ENCODE data around the gene WWC1. TPM values are rescaled to one million over a fixed set of nuclear protein-coding genes. Genes with fewer than 3 reads are reported as not detected.

Gene WWC1
- total RNA-seq, 1 experiment from 2014 or later, result 97.7 TPM

- ChIA-PET POLR2A (ENCODE audit: unreplicated experiment) (interaction anchor here (0.5 to 0.6 kb wide), 2 partner anchors 8 to 67 kb away, joined by 3 to 18 read pairs; no protein-coding TSS in a partner anchor), CTCF (interaction anchor here (1.0 kb wide), 1 partner anchor 77 kb away, joined by 3 read pairs; no protein-coding TSS in a partner anchor)
- H4K20me1 ChIP-seq (ENCODE audit: insufficient read depth), result no peaks in the 10 kb centered on the region; the same call in 1 of the 2 replicates
- no peaks in the 10 kb centered on the region for H3K9me2 ChIP-seq (ENCODE audit: insufficient read depth)
- H3K27ac ChIP-seq, result no peak overlapping the region
- H3K79me2 ChIP-seq (ENCODE audit: low read depth), result 0 out of 2 replicates have a peak, but pooled peaks cover 7% of the 10 kb centered on the region
- H2AFZ ChIP-seq, result no peak overlapping the region
- no peaks in the 10 kb centered on the region for H3K9me3 ChIP-seq (ENCODE audit: insufficient read depth, low read depth)
- BruUV-seq (replicated peaks), result no TSS peak
- no peaks in the 10 kb centered on the region for H3K27me3 ChIP-seq (ENCODE audit: insufficient read depth, low read depth)
- DNase-seq, result peak; percentile 44 to 58
- TF ChIP-seq CTCF (conservative IDR thresholded peaks at IDR 0.05) (no peak), EZH2 (IDR thresholded peaks at IDR 0.05; ENCODE audit: low read depth) (no peak)
- H3F3A ChIP-seq (ENCODE audit: insufficient read depth, low read depth), result peaks cover 33% of the 10 kb centered on the region
- intact Hi-C loops (cut with micrococcal nuclease; ENCODE audit: unreplicated experiment), result no loop called here
- H3K4me2 ChIP-seq, result no peak overlapping the region
- H3K4me3 ChIP-seq, result no peak overlapping the region
- peaks cover 54% of the 10 kb centered on the region for H3K36me3 ChIP-seq (ENCODE audit: low read depth)
- peaks cover 25% of the 10 kb centered on the region for H3K4me1 ChIP-seq (replicated peaks; ENCODE audit: insufficient read depth)
Observed at GRCh38 chr5:168413062-168413461, 121.6 kb downstream of the WWC1 start.

- CTCF ChIA-PET, result interaction anchor here (1.0 kb wide), 1 partner anchor 77 kb away, joined by 3 read pairs; no protein-coding TSS in a partner anchor
- H3K27ac ChIP-seq, result no peak overlapping the region
Observed at GRCh38 chr5:168413596-168413995, 122.2 kb downstream of the WWC1 start.

DNA sequence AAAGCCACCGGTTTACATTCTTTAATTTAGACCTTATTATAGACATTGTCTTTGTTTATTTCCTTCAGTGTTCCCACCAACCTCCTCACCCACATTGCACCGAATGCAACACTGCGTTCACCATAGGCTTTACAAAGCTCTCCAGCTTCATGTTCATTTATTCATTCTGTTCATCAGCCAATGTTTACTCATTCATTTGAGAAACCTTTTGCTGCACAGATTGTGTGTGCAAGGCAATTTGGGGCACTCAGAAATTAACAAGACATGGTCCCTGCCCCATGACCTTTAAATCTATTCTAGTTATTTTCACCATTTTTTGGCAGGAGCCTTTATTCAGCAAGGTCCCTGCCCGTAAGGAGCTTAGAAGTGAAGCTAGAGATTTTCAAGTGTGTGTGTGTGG is 124.0 kb downstream of the WWC1 start:
- H3F3A ChIP-seq (ENCODE audit: insufficient read depth, low read depth), result peaks cover 11% of the 10 kb centered on the region; the same call in 1 of the 2 replicates
- 0 out of 2 replicates have a peak, but pooled peaks cover 7% of the 10 kb centered on the region for H3K79me2 ChIP-seq (ENCODE audit: low read depth)
- no peak overlapping the region for H3K4me2 ChIP-seq
- peaks cover 35% of the 10 kb centered on the region for H3K36me3 ChIP-seq (ENCODE audit: low read depth)
- no peaks in the 10 kb centered on the region; the same call in 1 of the 2 replicates for H4K20me1 ChIP-seq (ENCODE audit: insufficient read depth)
- H3K9me3 ChIP-seq (ENCODE audit: insufficient read depth, low read depth), result no peaks in the 10 kb centered on the region
- no peak for DNase-seq
- BruUV-seq (replicated peaks), result no TSS peak
- ChIA-PET POLR2A (ENCODE audit: unreplicated experiment) (no interaction called here), CTCF (no interaction called here)
- no peak overlapping the region for H2AFZ ChIP-seq
- intact Hi-C loops (cut with micrococcal nuclease; ENCODE audit: unreplicated experiment), result no loop called here
- H3K27me3 ChIP-seq (ENCODE audit: insufficient read depth, low read depth), result no peaks in the 10 kb centered on the region
- peaks cover 7% of the 10 kb centered on the region for H3K4me1 ChIP-seq (replicated peaks; ENCODE audit: insufficient read depth)
- TF ChIP-seq EZH2 (IDR thresholded peaks at IDR 0.05; ENCODE audit: low read depth), result no peak
- no peak for TF ChIP-seq CTCF (conservative IDR thresholded peaks at IDR 0.05)
- H3K9me2 ChIP-seq (ENCODE audit: insufficient read depth), result no peaks in the 10 kb centered on the region
- no peak overlapping the region for H3K27ac ChIP-seq
- no peak overlapping the region for H3K4me3 ChIP-seq

More at GRCh38 chr5:168413596-168413995, 122.2 kb downstream of the WWC1 start:
- Histone ChIP-seq H2AFZ (no peak overlapping the region), H3K4me3 (no peak overlapping the region), H4K20me1 (ENCODE audit: insufficient read depth) (no peaks in the 10 kb centered on the region; the same call in 1 of the 2 replicates), H3K27me3 (ENCODE audit: insufficient read depth, low read depth) (no peaks in the 10 kb centered on the region), H3F3A (ENCODE audit: insufficient read depth, low read depth) (peaks cover 29% of the 10 kb centered on the region), H3K79me2 (ENCODE audit: low read depth) (0 out of 2 replicates have a peak, but pooled peaks cover 7% of the 10 kb centered on the region), H3K4me1 (replicated peaks; ENCODE audit: insufficient read depth) (peaks cover 25% of the 10 kb centered on the region), H3K4me2 (no peak overlapping the region), H3K9me2 (ENCODE audit: insufficient read depth) (no peaks in the 10 kb centered on the region), H3K9me3 (ENCODE audit: insufficient read depth, low read depth) (no peaks in the 10 kb centered on the region), H3K36me3 (ENCODE audit: low read depth) (peaks cover 51% of the 10 kb centered on the region)
- DNase-seq, result no peak
- TF ChIP-seq CTCF (conservative IDR thresholded peaks at IDR 0.05) (no peak), EZH2 (IDR thresholded peaks at IDR 0.05; ENCODE audit: low read depth) (no peak)
- intact Hi-C loops (cut with micrococcal nuclease; ENCODE audit: unreplicated experiment), result no loop called here
- BruUV-seq (replicated peaks), result no TSS peak
- POLR2A ChIA-PET (ENCODE audit: unreplicated experiment), result interaction anchor here (0.5 kb wide), 1 partner anchor 68 kb away, joined by 3 read pairs; no protein-coding TSS in a partner anchor

Measured in PC-9 (cell line).